Esophagus muscularis mucosa (tissue), 4 donors: ENCODE measurements around the gene LSM8.

Source experiments
- CTCF ChIP-seq, 3 experiments: fragments of 200-600 bp in 2 of 3; fragments of 450-650 bp in 1 of 3; sonication (generic) in 2 of 3; IDR thresholded peaks; one replicate each; pipeline ENCODE4 v1.5.1; 2017 to 2019; ENCODE audit warnings: antibody characterized with exemption in 3 of 3, mild to moderate bottlenecking in 2 of 3, moderate library complexity in 1 of 3
- EP300 ChIP-seq: sonication (generic); formaldehyde crosslinking; IDR thresholded peaks from one replicate; pipeline ENCODE4 v1.6.1; 2017; ENCODE audit warnings: antibody characterized with exemption
- POLR2A ChIP-seq: fragments of 450-650 bp; IDR thresholded peaks from one replicate; pipeline ENCODE4 v1.6.1; 2017; ENCODE audit warnings: antibody characterized with exemption, moderate library complexity, mild to moderate bottlenecking, low read depth

GRCh38 chr7:118220583-118220982, 36.6 kb downstream of the LSM8 start:
- no peak for TF ChIP-seq CTCF (IDR thresholded peaks at IDR 0.05)
- no peak for TF ChIP-seq POLR2A
- TF ChIP-seq EP300: no peak
